Measurements from ENCODE around the gene YARS1.

The YARS1 gene

DNA sequence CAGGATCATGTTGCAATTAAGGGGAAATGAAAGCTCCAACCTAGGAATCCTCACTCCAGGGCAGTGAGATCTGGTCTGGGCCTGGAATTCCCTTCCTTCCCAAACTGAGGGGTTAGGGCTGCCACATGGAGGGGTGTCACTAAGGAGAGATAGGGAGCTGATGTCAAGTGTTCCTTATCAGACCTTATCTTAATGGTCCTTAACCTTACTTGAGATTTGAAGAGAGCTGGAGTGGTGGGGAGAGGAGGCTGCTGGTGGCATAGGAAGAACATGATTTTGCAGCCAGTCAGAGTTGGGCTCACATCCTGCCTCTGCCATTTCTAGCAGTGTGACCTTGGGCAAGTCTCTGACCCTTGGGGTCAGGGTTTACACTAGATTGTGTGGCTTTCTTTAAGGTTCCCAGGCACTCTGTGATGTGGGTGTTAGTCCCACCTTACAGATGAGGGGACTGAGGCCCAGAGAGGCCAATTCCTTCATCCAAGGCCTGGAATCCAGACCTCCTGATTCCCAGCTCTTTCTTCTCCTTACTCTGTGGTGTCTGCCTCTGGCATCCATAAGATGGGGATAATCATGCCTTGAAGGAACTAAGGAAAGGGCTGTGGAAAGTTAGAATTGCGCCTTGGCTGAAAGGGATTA, 58.2 kb downstream of the YARS1 start:
- Histone ChIP-seq H3K18ac (ENCODE audit: low read depth in 1 of 2, low read length in 2 of 2) (peak overlapping the region in 1 of 2 experiments; percentile 21), H3K23ac (ENCODE audit: low read length in 2 of 2) (no peak overlapping the region), H2BK120ac (ENCODE audit: low read depth, low read length) (no peak overlapping the region), H3K27ac (ENCODE audit: low read length, poor library complexity, severe bottlenecking) (peak overlapping the region; percentile 96), H3K14ac (ENCODE audit: low read length in 2 of 2) (no peak overlapping the region), H3K4me1 (ENCODE audit: control insufficient read depth, insufficient read depth, low read depth, low read length) (peaks cover 49% of the 10 kb centered on the region), H2BK12ac (ENCODE audit: low read length in 2 of 2) (no peak overlapping the region), H2BK5ac (ENCODE audit: low read depth, low read length, poor library complexity, severe bottlenecking) (peak overlapping the region; percentile 66), H2BK15ac (ENCODE audit: low read depth, poor library complexity, severe bottlenecking) (no peak overlapping the region), H3K27me3 (ENCODE audit: control insufficient read depth in 1 of 2, insufficient read depth in 1 of 2, low read length in 2 of 2) (no peaks in the 10 kb centered on the region), H3K4me3 (ENCODE audit: insufficient read depth in 1 of 2, low read depth in 1 of 2, low read length in 2 of 2) (no peak overlapping the region), H2AK5ac (ENCODE audit: low read length, severe bottlenecking) (peak overlapping the region; percentile 97), H3K79me1 (replicated peaks; ENCODE audit: low read length, poor library complexity, severe bottlenecking) (peaks cover 17% of the 10 kb centered on the region), H2AFZ (ENCODE audit: low read depth, low read length) (no peak overlapping the region), H3K4me2 (ENCODE audit: low read length, poor library complexity, severe bottlenecking) (no peak overlapping the region), H3K9me3 (ENCODE audit: control insufficient read depth, low read length) (no peaks in the 10 kb centered on the region), H4K8ac (ENCODE audit: low read length) (no peak overlapping the region), H4K91ac (ENCODE audit: low read length) (no peak overlapping the region), H3K9ac (ENCODE audit: low read length) (no peak overlapping the region), H3K36me3 (ENCODE audit: control insufficient read depth in 1 of 2, insufficient read depth in 2 of 2, low read depth in 1 of 2, low read length in 2 of 2) (peaks cover 0 to 14% of the 10 kb centered on the region in 2 experiments), H3K4ac (ENCODE audit: low read depth in 1 of 2, low read length in 2 of 2) (no peak overlapping the region)
- DNase-seq: no peak
- no CpG with 5 or more reads among the region's 1 CpG for WGBS

DNA sequence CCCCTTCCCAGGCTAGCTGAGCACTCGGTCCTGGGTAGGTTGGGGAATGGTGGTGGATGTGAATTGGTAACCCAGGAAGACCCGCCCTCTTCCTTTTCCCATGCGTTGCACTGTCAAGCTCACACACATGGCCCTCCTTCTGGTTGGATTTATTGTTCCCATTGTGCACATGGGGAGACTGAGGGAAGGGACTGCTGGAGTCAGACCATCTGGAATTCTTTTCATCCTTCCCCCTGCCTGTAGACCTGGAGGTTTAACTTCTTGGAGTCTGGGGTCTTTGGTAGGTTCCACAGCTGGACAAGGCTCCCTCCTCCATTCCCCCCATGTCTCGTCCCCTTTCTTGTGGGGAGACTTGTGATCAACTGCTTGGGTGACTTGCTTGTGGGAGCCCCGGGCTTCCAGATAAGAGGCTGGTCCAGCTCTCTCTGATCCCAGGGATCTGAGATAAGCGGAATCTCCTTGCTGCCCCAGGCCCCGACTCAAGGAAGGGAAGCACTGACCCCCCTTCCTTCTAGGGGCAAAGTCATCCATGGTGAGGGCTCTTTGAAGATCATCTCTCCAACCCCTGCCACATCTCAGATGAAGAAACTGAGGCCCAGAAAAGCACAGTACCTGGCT, 58.9 kb downstream of the YARS1 start:
- Histone ChIP-seq H2BK120ac (ENCODE audit: low read depth, low read length) (no peak overlapping the region), H3K9ac (ENCODE audit: low read length) (no peak overlapping the region), H2BK5ac (ENCODE audit: low read depth, low read length, poor library complexity, severe bottlenecking) (no peak overlapping the region), H3K27ac (ENCODE audit: low read length, poor library complexity, severe bottlenecking) (no peak overlapping the region), H3K4me2 (ENCODE audit: low read length, poor library complexity, severe bottlenecking) (no peak overlapping the region), H3K18ac (ENCODE audit: low read depth in 1 of 2, low read length in 2 of 2) (no peak overlapping the region), H2AK5ac (ENCODE audit: low read length, severe bottlenecking) (peak overlapping the region; percentile 17), H2BK12ac (ENCODE audit: low read length in 2 of 2) (no peak overlapping the region), H3K4me1 (ENCODE audit: control insufficient read depth, insufficient read depth, low read depth, low read length) (peaks cover 52% of the 10 kb centered on the region), H2BK15ac (ENCODE audit: low read depth, poor library complexity, severe bottlenecking) (no peak overlapping the region), H3K27me3 (ENCODE audit: control insufficient read depth in 1 of 2, insufficient read depth in 1 of 2, low read length in 2 of 2) (no peaks in the 10 kb centered on the region), H4K8ac (ENCODE audit: low read length) (no peak overlapping the region), H3K14ac (ENCODE audit: low read length in 2 of 2) (no peak overlapping the region), H3K4ac (ENCODE audit: low read depth in 1 of 2, low read length in 2 of 2) (no peak overlapping the region), H4K91ac (ENCODE audit: low read length) (no peak overlapping the region), H3K4me3 (ENCODE audit: insufficient read depth in 1 of 2, low read depth in 1 of 2, low read length in 2 of 2) (no peak overlapping the region), H3K9me3 (ENCODE audit: control insufficient read depth, low read length) (no peaks in the 10 kb centered on the region), H3K79me1 (replicated peaks; ENCODE audit: low read length, poor library complexity, severe bottlenecking) (peaks cover 14% of the 10 kb centered on the region), H3K36me3 (ENCODE audit: control insufficient read depth in 1 of 2, insufficient read depth in 2 of 2, low read depth in 1 of 2, low read length in 2 of 2) (peaks cover 0 to 11% of the 10 kb centered on the region in 2 experiments), H2AFZ (ENCODE audit: low read depth, low read length) (no peak overlapping the region), H3K23ac (ENCODE audit: low read length in 2 of 2) (no peak overlapping the region)
- DNase-seq: no peak
- 48% methylated on average over 4 of the region's 7 CpGs for WGBS

DNA sequence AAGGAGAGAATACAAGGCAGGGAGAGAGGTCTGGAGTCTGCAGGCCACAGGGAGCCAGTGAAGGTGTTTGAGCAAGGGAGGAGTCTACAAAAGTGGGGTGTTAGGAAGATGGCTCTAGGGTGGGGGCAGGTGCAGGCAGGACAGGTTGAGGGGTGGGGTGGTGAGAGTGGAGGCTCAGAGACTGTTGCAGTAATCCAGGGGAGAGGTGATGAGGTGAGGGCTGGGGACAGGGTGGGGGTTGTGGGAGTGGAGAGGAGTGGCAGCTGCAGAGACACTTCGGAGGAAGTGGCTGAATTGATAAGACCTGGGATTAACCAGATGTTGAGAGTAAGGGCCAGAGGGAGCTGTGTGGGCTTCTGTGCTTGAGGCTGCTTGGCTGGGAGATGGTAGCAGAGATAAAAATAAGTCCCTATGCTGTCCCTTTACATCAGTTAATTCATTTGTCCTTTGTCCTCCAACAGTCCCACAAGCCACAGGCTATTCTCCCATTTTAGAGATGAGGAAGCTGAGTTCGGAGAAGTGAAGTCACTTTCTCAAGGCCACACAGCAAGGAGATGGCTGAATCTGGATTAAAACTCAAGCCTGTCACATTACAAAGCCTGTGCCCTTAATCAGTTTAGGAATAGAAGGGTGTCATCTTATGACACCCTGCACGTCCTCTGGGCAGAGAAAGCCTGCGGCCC, 59.8 kb downstream of the YARS1 start:
- H2BK12ac ChIP-seq (ENCODE audit: low read length in 2 of 2): no peak overlapping the region
- H3K9me3 ChIP-seq (ENCODE audit: control insufficient read depth, low read length): no peaks in the 10 kb centered on the region
- no peaks in the 10 kb centered on the region for H3K27me3 ChIP-seq (ENCODE audit: control insufficient read depth in 1 of 2, insufficient read depth in 1 of 2, low read length in 2 of 2)
- no peak overlapping the region for H2BK15ac ChIP-seq (ENCODE audit: low read depth, poor library complexity, severe bottlenecking)
- no peak overlapping the region for H3K14ac ChIP-seq (ENCODE audit: low read length in 2 of 2)
- peaks cover 0 to 11% of the 10 kb centered on the region in 2 experiments for H3K36me3 ChIP-seq (ENCODE audit: control insufficient read depth in 1 of 2, insufficient read depth in 2 of 2, low read depth in 1 of 2, low read length in 2 of 2)
- no peak overlapping the region for H4K8ac ChIP-seq (ENCODE audit: low read length)
- H3K27ac ChIP-seq (ENCODE audit: low read length, poor library complexity, severe bottlenecking): no peak overlapping the region
- peak overlapping the region; percentile 41 for H2AK5ac ChIP-seq (ENCODE audit: low read length, severe bottlenecking)
- no peak overlapping the region for H3K4me3 ChIP-seq (ENCODE audit: insufficient read depth in 1 of 2, low read depth in 1 of 2, low read length in 2 of 2)
- H3K18ac ChIP-seq (ENCODE audit: low read depth in 1 of 2, low read length in 2 of 2): no peak overlapping the region
- H3K9ac ChIP-seq (ENCODE audit: low read length): no peak overlapping the region
- no peak overlapping the region for H4K91ac ChIP-seq (ENCODE audit: low read length)
- WGBS: 86% methylated on average over 4 of the region's 4 CpGs
- DNase-seq: no peak
- H3K4me2 ChIP-seq (ENCODE audit: low read length, poor library complexity, severe bottlenecking): no peak overlapping the region
- H2BK120ac ChIP-seq (ENCODE audit: low read depth, low read length): no peak overlapping the region
- H2AFZ ChIP-seq (ENCODE audit: low read depth, low read length): no peak overlapping the region
- H3K79me1 ChIP-seq (replicated peaks; ENCODE audit: low read length, poor library complexity, severe bottlenecking): peaks cover 13% of the 10 kb centered on the region
- no peak overlapping the region for H2BK5ac ChIP-seq (ENCODE audit: low read depth, low read length, poor library complexity, severe bottlenecking)
- H3K4me1 ChIP-seq (ENCODE audit: control insufficient read depth, insufficient read depth, low read depth, low read length): peaks cover 52% of the 10 kb centered on the region
- H3K23ac ChIP-seq (ENCODE audit: low read length in 2 of 2): no peak overlapping the region
- no peak overlapping the region for H3K4ac ChIP-seq (ENCODE audit: low read depth in 1 of 2, low read length in 2 of 2)

DNA sequence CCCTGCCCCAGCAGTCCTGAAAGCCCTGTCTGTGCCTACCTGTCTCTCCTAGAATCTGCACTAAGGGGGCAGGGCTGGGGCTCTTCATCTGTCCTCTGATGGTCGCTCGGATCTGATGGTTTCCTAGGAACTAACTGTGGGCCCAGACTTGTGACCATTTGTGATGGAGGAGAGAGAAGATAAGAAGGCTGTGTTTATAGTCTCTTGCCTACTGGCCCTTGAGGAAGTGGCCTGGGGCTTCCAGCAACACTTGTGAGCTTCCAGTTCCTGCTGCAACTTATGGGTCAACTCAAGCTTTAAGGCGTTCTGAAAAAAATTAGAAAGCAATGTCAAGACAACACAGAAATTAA, 61.4 kb downstream of the YARS1 start:
- H3K4me3 ChIP-seq (ENCODE audit: insufficient read depth in 1 of 2, low read depth in 1 of 2, low read length in 2 of 2): no peak overlapping the region
- no peak overlapping the region for H2AFZ ChIP-seq (ENCODE audit: low read depth, low read length)
- no peak overlapping the region for H3K9ac ChIP-seq (ENCODE audit: low read length)
- no peak overlapping the region for H3K18ac ChIP-seq (ENCODE audit: low read depth in 1 of 2, low read length in 2 of 2)
- H3K4me2 ChIP-seq (ENCODE audit: low read length, poor library complexity, severe bottlenecking): peak overlapping the region; percentile 78
- H2AK5ac ChIP-seq (ENCODE audit: low read length, severe bottlenecking): peak overlapping the region; percentile 90
- H3K14ac ChIP-seq (ENCODE audit: low read length in 2 of 2): no peak overlapping the region
- no peak overlapping the region for H2BK120ac ChIP-seq (ENCODE audit: low read depth, low read length)
- 37% methylated on average over 3 of the region's 3 CpGs for WGBS
- H3K4me1 ChIP-seq (ENCODE audit: control insufficient read depth, insufficient read depth, low read depth, low read length): peaks cover 40% of the 10 kb centered on the region
- no peak overlapping the region for H2BK12ac ChIP-seq (ENCODE audit: low read length in 2 of 2)
- DNase-seq: no peak
- H3K27ac ChIP-seq (ENCODE audit: low read length, poor library complexity, severe bottlenecking): no peak overlapping the region
- peaks cover 21% of the 10 kb centered on the region for H3K79me1 ChIP-seq (replicated peaks; ENCODE audit: low read length, poor library complexity, severe bottlenecking)
- H3K9me3 ChIP-seq (ENCODE audit: control insufficient read depth, low read length): no peaks in the 10 kb centered on the region
- H2BK5ac ChIP-seq (ENCODE audit: low read depth, low read length, poor library complexity, severe bottlenecking): no peak overlapping the region
- H3K23ac ChIP-seq (ENCODE audit: low read length in 2 of 2): no peak overlapping the region
- H2BK15ac ChIP-seq (ENCODE audit: low read depth, poor library complexity, severe bottlenecking): no peak overlapping the region
- no peak overlapping the region for H4K8ac ChIP-seq (ENCODE audit: low read length)
- no peak overlapping the region for H3K4ac ChIP-seq (ENCODE audit: low read depth in 1 of 2, low read length in 2 of 2)
- H4K91ac ChIP-seq (ENCODE audit: low read length): no peak overlapping the region
- H3K36me3 ChIP-seq (ENCODE audit: control insufficient read depth in 1 of 2, insufficient read depth in 2 of 2, low read depth in 1 of 2, low read length in 2 of 2): peaks cover 0 to 7% of the 10 kb centered on the region in 2 experiments
- H3K27me3 ChIP-seq (ENCODE audit: control insufficient read depth in 1 of 2, insufficient read depth in 1 of 2, low read length in 2 of 2): no peaks in the 10 kb centered on the region
